ENCODE measurements around the gene ANXA4. TPM values are rescaled to one million over a fixed set of nuclear protein-coding genes. Genes with fewer than 3 reads are reported as not detected.
A peak's percentile ranks its signal among the peaks of the same experiment; 100 is the strongest.

Gene ANXA4
- total RNA-seq (2014; rRNA removed; shearing (Covaris generic)): 31.0 and 35.7 TPM in 2 replicates
- 113 and 122 TPM in 2 replicates for polyA plus RNA-seq (2016; fragmentation: Nextera tagmentation; extraction: Ambion mirVana)

DNA sequence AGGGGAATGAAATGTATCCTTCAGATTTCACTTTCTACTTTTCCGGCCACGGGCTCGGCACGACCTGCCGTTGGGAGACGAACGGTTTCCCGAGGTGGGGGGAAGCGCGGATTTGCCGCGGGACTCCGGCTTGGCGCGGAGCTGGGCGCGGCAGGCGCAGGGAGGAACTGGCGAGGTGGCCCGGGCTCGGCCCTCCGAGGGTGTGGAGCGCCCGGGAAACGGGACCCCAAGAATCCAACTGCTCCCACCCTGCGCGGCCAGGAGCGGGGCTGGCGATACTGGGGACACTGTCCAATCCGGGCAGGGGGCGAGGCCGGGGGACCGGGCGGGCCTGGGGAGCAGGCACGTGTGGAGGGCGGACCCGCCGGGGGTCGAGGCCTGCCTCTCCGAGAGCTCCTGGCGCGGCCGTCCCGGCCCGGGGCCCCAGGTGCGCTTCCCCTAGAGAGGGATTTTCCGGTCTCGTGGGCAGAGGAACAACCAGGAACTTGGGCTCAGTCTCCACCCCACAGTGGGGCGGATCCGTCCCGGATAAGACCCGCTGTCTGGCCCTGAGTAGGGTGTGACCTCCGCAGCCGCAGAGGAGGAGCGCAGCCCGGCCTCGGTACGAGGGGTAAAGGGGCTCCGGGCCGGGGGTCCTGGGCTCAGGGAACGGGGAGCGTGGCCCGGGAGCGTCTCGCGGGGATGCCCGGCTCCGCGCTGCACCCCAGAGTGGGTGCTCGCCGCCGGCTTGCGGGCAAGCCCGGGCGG, at the start of gene ANXA4:
TSS of gene ANXA4 (plus strand) at position 560 of the 747 bp plus-strand sequence. CDS start 39,432 bp downstream, outside the sequence.
- Histone ChIP-seq H2AFZ (peak within 1 kb of the TSS; percentile 89), H3K27ac (peak within 1 kb of the TSS; percentile 92), H3K4me3 (peak within 1 kb of the TSS; percentile 99), H3K4me1 (ENCODE audit: insufficient read depth) (peaks cover 16% of the 10 kb centered on the region), H3K27me3 (replicated peaks; ENCODE audit: insufficient read depth) (no peaks in the 10 kb centered on the region), H3K9ac (peak within 1 kb of the TSS; percentile 91), H3K4me2 (ENCODE audit: unreplicated experiment) (peak within 1 kb of the TSS; percentile 100), H3K9me2 (ENCODE audit: insufficient read depth) (no peaks in the 10 kb centered on the region), H3F3A (ENCODE audit: insufficient read depth) (peaks cover 3% of the 10 kb centered on the region; the same call in 1 of the 2 replicates), H3K79me2 (ENCODE audit: insufficient read depth) (peaks cover 51% of the 10 kb centered on the region), H3K9me3 (ENCODE audit: low read depth) (no peaks in the 10 kb centered on the region), H3K36me3 (ENCODE audit: low read depth) (no peaks in the 10 kb centered on the region), H4K20me1 (ENCODE audit: insufficient read depth) (no peaks in the 10 kb centered on the region)
- in situ Hi-C loops (cut with MboI): no loop called here
- WGBS, 2 experiments (ENCODE audit: low coverage in 1 of 2, low lambda C conversion rate in 2 of 2, missing lambda C conversion rate in 2 of 2): 1 to 3% methylated on average over 35 to 72 of the region's 75 CpGs
- peak; percentile 87 for DNase-seq
- no peak for TF ChIP-seq EZH2phosphoT487 (IDR thresholded peaks at IDR 0.05; ENCODE audit: insufficient read depth, low read depth)
- no peak for TF ChIP-seq EZH2 (IDR thresholded peaks at IDR 0.05; ENCODE audit: insufficient read depth, poor library complexity, severe bottlenecking)

DNA sequence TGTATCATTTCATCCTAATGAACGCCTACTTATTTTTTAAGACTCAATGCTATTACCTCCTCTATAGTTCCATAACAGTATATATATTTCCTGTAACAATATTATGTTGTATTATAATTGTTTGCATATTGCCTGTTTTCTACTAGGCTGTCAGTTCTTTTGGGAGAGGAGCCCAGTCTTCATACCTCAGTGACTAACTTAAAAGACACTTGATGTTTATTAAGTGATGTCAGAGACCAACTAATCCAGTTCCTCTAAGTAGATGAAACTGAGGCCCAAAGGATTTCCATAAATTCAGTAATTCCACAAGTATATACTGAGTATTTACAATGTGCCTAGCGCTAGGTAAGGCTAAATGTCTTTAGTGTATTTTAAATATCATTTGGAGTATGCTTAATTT, 49.5 kb upstream of the ANXA4 start:
- Histone ChIP-seq H3K36me3 (ENCODE audit: low read depth) (no peaks in the 10 kb centered on the region), H3K27me3 (replicated peaks; ENCODE audit: insufficient read depth) (no peaks in the 10 kb centered on the region)

GRCh38 chr2:69693059-69693774, 48.7 kb upstream of the ANXA4 start:
- Histone ChIP-seq H3K9me3 (ENCODE audit: low read depth) (no peaks in the 10 kb centered on the region), H3K4me2 (ENCODE audit: unreplicated experiment) (peak overlapping the region; percentile 9), H3K9me2 (ENCODE audit: insufficient read depth) (no peaks in the 10 kb centered on the region), H2AFZ (no peak overlapping the region), H3K27me3 (replicated peaks; ENCODE audit: insufficient read depth) (no peaks in the 10 kb centered on the region), H3K4me1 (ENCODE audit: insufficient read depth) (peaks cover 32% of the 10 kb centered on the region), H3K36me3 (ENCODE audit: low read depth) (no peaks in the 10 kb centered on the region), H3K79me2 (ENCODE audit: insufficient read depth) (no peaks in the 10 kb centered on the region), H4K20me1 (ENCODE audit: insufficient read depth) (no peaks in the 10 kb centered on the region), H3K27ac (no peak overlapping the region), H3F3A (ENCODE audit: insufficient read depth) (peaks cover 24% of the 10 kb centered on the region), H3K4me3 (no peak overlapping the region), H3K9ac (no peak overlapping the region)
- in situ Hi-C loops (cut with MboI): no loop called here
- DNase-seq: no peak
- 58 to 65% methylated on average over 4 of the region's 4 CpGs for WGBS, 2 experiments (ENCODE audit: low coverage in 1 of 2, low lambda C conversion rate in 2 of 2, missing lambda C conversion rate in 2 of 2)
- no peak for TF ChIP-seq EZH2phosphoT487 (IDR thresholded peaks at IDR 0.05; ENCODE audit: insufficient read depth, low read depth)

More for the DNA sequence above, 49.5 kb upstream of the ANXA4 start:
- WGBS, 2 experiments (ENCODE audit: low coverage in 1 of 2, low lambda C conversion rate in 2 of 2, missing lambda C conversion rate in 2 of 2): 84 to 86% methylated on average over 2 of the region's 2 CpGs
- Histone ChIP-seq H3K79me2 (ENCODE audit: insufficient read depth) (no peaks in the 10 kb centered on the region), H3K9me2 (ENCODE audit: insufficient read depth) (no peaks in the 10 kb centered on the region), H4K20me1 (ENCODE audit: insufficient read depth) (no peaks in the 10 kb centered on the region), H3K9ac (no peak overlapping the region), H3K9me3 (ENCODE audit: low read depth) (no peaks in the 10 kb centered on the region), H3K4me2 (ENCODE audit: unreplicated experiment) (peak overlapping the region; percentile 9), H3F3A (ENCODE audit: insufficient read depth) (peaks cover 24% of the 10 kb centered on the region), H3K4me3 (no peak overlapping the region), H3K4me1 (ENCODE audit: insufficient read depth) (peaks cover 32% of the 10 kb centered on the region), H3K27ac (no peak overlapping the region), H2AFZ (no peak overlapping the region)
- TF ChIP-seq EZH2phosphoT487 (IDR thresholded peaks at IDR 0.05; ENCODE audit: insufficient read depth, low read depth) (no peak), EZH2 (IDR thresholded peaks at IDR 0.05; ENCODE audit: insufficient read depth, poor library complexity, severe bottlenecking) (no peak)
- DNase-seq: peak; percentile 82
- in situ Hi-C loops (cut with MboI): no loop called here

DNA sequence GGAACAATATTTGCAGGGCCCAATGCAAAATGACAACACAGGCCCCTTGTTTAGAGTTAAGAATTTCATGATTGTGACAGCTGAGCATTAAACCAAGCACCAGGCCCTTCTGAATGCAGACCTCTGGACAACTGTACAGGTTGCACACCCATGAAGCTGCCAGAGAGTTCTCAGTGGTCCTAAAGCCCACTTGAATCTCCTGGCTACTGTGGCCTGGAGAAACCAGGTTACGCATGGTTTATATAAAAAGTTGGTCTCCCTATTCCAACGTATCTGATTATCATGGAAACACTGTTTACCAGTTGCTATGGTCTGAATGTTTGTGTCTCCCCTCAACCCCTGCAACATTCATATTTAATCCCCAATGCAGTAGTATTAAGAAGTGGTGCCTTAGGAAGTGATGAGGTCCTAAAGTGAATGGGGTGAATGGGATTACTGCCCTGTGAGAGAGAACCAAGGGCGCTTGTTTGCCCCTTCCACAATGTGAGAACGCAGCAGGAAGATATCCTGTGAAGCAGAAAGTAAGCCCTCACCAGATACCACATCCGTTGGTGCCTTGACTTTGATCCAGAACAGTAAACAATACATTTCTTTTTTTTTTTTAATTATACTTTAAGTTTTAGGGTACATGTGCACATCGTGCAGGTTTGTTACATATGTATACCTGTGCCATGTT, 48.0 kb upstream of the ANXA4 start:
- Histone ChIP-seq H3K27me3 (replicated peaks; ENCODE audit: insufficient read depth) (no peaks in the 10 kb centered on the region), H3K36me3 (ENCODE audit: low read depth) (no peaks in the 10 kb centered on the region), H3F3A (ENCODE audit: insufficient read depth) (peaks cover 24% of the 10 kb centered on the region), H3K9ac (no peak overlapping the region), H2AFZ (no peak overlapping the region), H3K9me3 (ENCODE audit: low read depth) (no peaks in the 10 kb centered on the region), H3K27ac (no peak overlapping the region), H3K79me2 (ENCODE audit: insufficient read depth) (no peaks in the 10 kb centered on the region), H3K4me1 (ENCODE audit: insufficient read depth) (peaks cover 32% of the 10 kb centered on the region), H3K4me2 (ENCODE audit: unreplicated experiment) (no peak overlapping the region), H4K20me1 (ENCODE audit: insufficient read depth) (no peaks in the 10 kb centered on the region), H3K9me2 (ENCODE audit: insufficient read depth) (no peaks in the 10 kb centered on the region), H3K4me3 (no peak overlapping the region)
- no peak for DNase-seq
- WGBS, 2 experiments (ENCODE audit: low coverage in 1 of 2, low lambda C conversion rate in 2 of 2, missing lambda C conversion rate in 2 of 2): 80 to 86% methylated on average over 6 of the region's 6 CpGs
- TF ChIP-seq EZH2 (IDR thresholded peaks at IDR 0.05; ENCODE audit: insufficient read depth, poor library complexity, severe bottlenecking) (no peak), EZH2phosphoT487 (IDR thresholded peaks at IDR 0.05; ENCODE audit: insufficient read depth, low read depth) (no peak)
- in situ Hi-C loops (cut with MboI): no loop called here

Data from GM23248 (cell line).